Body of pancreas (tissue), 4 donors: ENCODE data around the gene PDE6H. TPM values are rescaled to one million over a fixed set of nuclear protein-coding genes. Genes with fewer than 3 reads are reported as not detected.

Experiments used
- ATAC-seq: fragments of 150-250 bp; one replicate; pipeline ENCODE4 v1.9.1; 2016
- DNase-seq, 4 donors: peaks; one replicate each; pipeline ENCODE4 v3.0.0-alpha.2; 2019
- H3K27ac ChIP-seq, 4 donors: fragments of 200-600 bp; sonication (generic); 1 replicate in 3 of 4; 2 replicates in 1 of 4; pipeline versions ENCODE4 v1.5.1 to v1.6.1; 2016 to 2019; ENCODE audit warnings: mild to moderate bottlenecking in 1 of 4, mixed read lengths in 1 of 4, moderate library complexity in 1 of 4
- H3K27me3 ChIP-seq, 2 donors: fragments of 200-600 bp; sonication (generic); one replicate each; pipeline ENCODE4 v1.6.0; 2016; ENCODE audit warnings: mild to moderate bottlenecking in 1 of 2
- H3K36me3 ChIP-seq, 2 donors: fragments of 200-600 bp; sonication (generic); replicated peaks in 1 of 2; 2 replicates each; pipeline ENCODE4 v1.5.1; 2016; ENCODE audit warnings: low read depth in 2 of 2; ENCODE audit not compliant: insufficient read depth in 1 of 2
- H3K4me1 ChIP-seq: fragments of 200-600 bp; sonication (generic); one replicate; pipeline ENCODE4 v1.6.0; 2016
- H3K4me3 ChIP-seq, 2 donors: fragments of 200-600 bp; sonication (generic); 1 replicate in 1 of 2; 2 replicates in 1 of 2; pipeline ENCODE4 v1.5.1; 2016 to 2019
- H3K9me3 ChIP-seq, 3 donors: fragments of 200-600 bp; sonication (generic); 1 replicate in 2 of 3; 2 replicates in 1 of 3; pipeline ENCODE4 v1.5.1; 2016
- CTCF ChIP-seq, 7 experiments: fragments of 450-650 bp in 4 of 7; fragments of 200-600 bp in 3 of 7; sonication (generic) in 3 of 7; IDR thresholded peaks; one replicate each; pipeline ENCODE4 v1.5.1; 2016 to 2019; ENCODE audit warnings: antibody characterized with exemption in 7 of 7
- POLR2A ChIP-seq, 3 donors: fragments of 450-650 bp; IDR thresholded peaks; one replicate each; pipeline ENCODE4 v1.6.1; 2016; ENCODE audit warnings: antibody characterized with exemption in 3 of 3, mild to moderate bottlenecking in 2 of 3
- WGBS, 2 donors: methylation state at CpG; one replicate each; pipeline ENCODE4 v1.1.5; 2017; 5-methylcytosine and 5-hydroxymethylcytosine counted together
- intact Hi-C: fragments of 100-400 bp; cut with DNase I; formaldehyde crosslinking; loops from one replicate; pipeline ENCODE4 v1.15.1; 2023
- total RNA-seq, 2 donors: library from RNA; depleted of rRNA; stranded (reverse); fragments of >200 nt; gene quantifications; one replicate each; pipeline ENCODE4 v1.1.0, GENCODE V29; 2016

Gene PDE6H
- total RNA-seq, result not detected

GRCh38 chr12:14972816-14973215 is at the start of gene PDE6H:
Gene PDE6H, plus strand, starts transcription at chr12:14973042. Its CDS starts 4,971 bp downstream, at chr12:14978013.
- WGBS, 2 donors, result 81 to 82% methylated on average over 2 of the region's 2 CpGs
- ATAC-seq, result no peak

GRCh38 chr12:14923944-14924343 is 48.9 kb upstream of the PDE6H start:
- no peaks in the 10 kb centered on the region for H3K9me3 ChIP-seq
- peaks cover 35% of the 10 kb centered on the region for H3K4me1 ChIP-seq
- ATAC-seq (no peak), DNase-seq (no peak)
- WGBS, 2 donors, result 94 to 95% methylated on average over 2 of the region's 2 CpGs
- intact Hi-C loops, result no loop called here
- H3K27me3 ChIP-seq, result no peaks in the 10 kb centered on the region
- no peak overlapping the region for H3K4me3 ChIP-seq
- TF ChIP-seq CTCF (IDR thresholded peaks at IDR 0.05) (no peak), POLR2A (IDR thresholded peaks at IDR 0.05) (no peak)
- no peak overlapping the region for H3K27ac ChIP-seq
- no peaks in the 10 kb centered on the region for H3K36me3 ChIP-seq

More at GRCh38 chr12:14972816-14973215, at the start of gene PDE6H:
- Histone ChIP-seq H3K27me3 (no peaks in the 10 kb centered on the region), H3K36me3 (no peaks in the 10 kb centered on the region), H3K4me3 (no peak within 1 kb of the TSS), H3K9me3 (no peaks in the 10 kb centered on the region), H3K4me1 (no peaks in the 10 kb centered on the region), H3K27ac (no peak within 1 kb of the TSS)
- no peak for DNase-seq
- intact Hi-C loops, result no loop called here
- no peak for TF ChIP-seq POLR2A (IDR thresholded peaks at IDR 0.05)
- TF ChIP-seq CTCF (IDR thresholded peaks at IDR 0.05), result no peak

GRCh38 chr12:14924541-14924940 is 48.3 kb upstream of the PDE6H start:
- Histone ChIP-seq H3K36me3 (no peaks in the 10 kb centered on the region), H3K27me3 (no peaks in the 10 kb centered on the region), H3K9me3 (no peaks in the 10 kb centered on the region), H3K4me1 (peaks cover 41% of the 10 kb centered on the region), H3K27ac (no peak overlapping the region), H3K4me3 (no peak overlapping the region)
- intact Hi-C loops, result no loop called here
- ATAC-seq (no peak), DNase-seq (no peak)
- WGBS, 2 donors, result 53 to 68% methylated on average over 3 of the region's 3 CpGs
- TF ChIP-seq POLR2A (IDR thresholded peaks at IDR 0.05) (no peak), CTCF (IDR thresholded peaks at IDR 0.05) (no peak)

GRCh38 chr12:14927267-14927666 is 45.6 kb upstream of the PDE6H start:
- WGBS, 2 donors, result 83 to 86% methylated on average over 3 of the region's 3 CpGs

More at GRCh38 chr12:14927267-14927666, 45.6 kb upstream of the PDE6H start:
- DNase-seq, result no peak
- intact Hi-C loops, result no loop called here
- TF ChIP-seq POLR2A (IDR thresholded peaks at IDR 0.05), result no peak
- TF ChIP-seq CTCF (IDR thresholded peaks at IDR 0.05), result no peak
- Histone ChIP-seq H3K9me3 (no peaks in the 10 kb centered on the region), H3K27me3 (no peaks in the 10 kb centered on the region), H3K4me3 (no peak overlapping the region), H3K27ac (no peak overlapping the region), H3K36me3 (no peaks in the 10 kb centered on the region), H3K4me1 (peaks cover 66% of the 10 kb centered on the region)
- no peak for ATAC-seq
